A204.1 (cell line): ENCODE results near the gene ACBD6.

Experiments used
- FAIRE-seq: peaks from 2 replicates; lab custom pipeline; 2012; peaks lifted over from hg19 to GRCh38; lab: Jason Lieb, UNC

Gene ACBD6

GRCh38 chr1:180524915-180525714 lies 22.7 kb upstream of the ACBD6 start:
- FAIRE-seq: no peak

DNA sequence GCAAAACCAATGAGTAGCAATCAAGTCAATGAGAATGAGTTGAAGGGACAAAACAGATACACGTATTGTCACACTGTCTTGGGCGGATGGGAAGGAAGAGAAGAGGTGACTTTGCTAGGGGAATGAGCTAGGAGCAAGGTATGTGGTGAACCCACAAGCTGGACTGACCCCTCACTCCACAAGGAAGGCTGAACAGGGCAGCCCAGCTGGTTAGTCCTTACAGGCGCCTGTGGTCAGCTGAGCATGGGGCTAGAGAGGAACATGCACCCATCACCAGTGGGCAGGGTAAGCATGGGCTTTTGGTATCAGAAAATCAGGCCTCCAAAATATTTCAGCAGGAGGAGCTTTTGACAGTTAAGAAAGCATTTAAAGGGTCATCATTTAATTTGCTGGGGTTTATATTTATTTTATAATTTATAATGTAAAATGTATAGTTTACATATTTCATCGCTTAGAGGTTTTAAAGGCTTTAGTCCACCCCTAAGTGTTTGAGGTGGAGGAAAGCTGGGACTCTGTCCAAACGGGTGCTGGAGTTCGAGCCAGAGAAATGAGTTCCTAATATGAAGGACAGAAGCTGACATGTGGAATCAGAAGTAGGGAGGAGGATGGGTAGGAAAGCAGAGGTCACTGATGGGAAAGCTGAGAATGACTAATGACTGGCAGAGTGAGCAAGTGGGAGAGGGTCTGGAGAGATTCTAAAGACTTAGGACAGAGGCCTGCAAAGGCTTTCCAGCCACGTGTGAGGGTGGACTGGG lies 22.0 kb upstream of the ACBD6 start:
- no peak for FAIRE-seq

DNA sequence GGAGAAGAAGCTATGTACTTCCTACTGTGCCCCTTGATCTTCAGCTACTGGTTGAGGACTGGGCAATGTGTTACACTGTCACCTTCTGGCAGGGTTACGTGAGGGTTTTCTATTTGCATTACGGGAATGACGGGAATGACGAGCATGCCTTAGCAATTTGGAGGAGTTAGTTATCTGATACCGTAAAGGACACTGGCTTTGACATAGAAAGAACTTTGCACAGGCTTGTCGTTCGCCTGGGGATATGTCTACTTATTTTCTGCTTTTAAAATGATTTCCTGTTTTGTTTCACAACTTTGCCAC lies 19.8 kb upstream of the ACBD6 start:
- no peak for FAIRE-seq

DNA sequence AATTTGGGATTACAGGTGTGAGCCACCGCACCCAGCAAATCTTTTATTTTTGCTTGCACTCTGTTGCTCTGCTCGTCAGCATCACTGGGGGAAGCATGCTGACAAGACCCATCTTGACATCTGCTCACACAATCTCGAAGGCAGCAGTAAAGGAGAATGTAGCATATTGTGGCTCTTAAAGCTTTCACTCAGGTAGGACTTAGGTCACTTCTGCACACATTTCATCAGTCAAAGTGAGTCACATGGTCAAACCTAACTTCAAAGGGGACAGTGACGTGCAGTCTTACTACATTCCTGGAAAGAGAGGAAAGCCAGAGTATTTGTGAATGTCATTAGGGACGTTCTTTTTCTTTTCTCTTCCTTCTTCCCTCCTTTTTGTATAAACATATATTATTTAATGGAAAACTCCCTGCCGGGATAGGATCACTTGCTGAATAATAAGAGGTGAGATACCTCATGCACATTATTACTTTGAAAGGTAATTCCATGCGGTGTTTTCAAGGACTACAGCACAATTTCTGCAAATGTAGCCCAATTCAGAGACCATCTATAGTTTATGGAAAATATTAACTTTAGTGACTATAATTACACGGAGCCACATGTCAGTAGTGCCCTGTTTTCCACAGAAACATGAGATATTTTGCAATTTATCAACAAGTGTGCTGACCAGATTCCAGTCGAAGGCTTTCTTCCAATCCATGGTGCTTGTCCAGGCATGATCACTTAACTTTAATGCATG lies 19.3 kb upstream of the ACBD6 start:
- FAIRE-seq: no peak

- FAIRE-seq: no peak
Measured at GRCh38 chr1:180519846-180520245, 17.5 kb upstream of the ACBD6 start.

GRCh38 chr1:180515857-180516388 lies 13.5 kb upstream of the ACBD6 start:
- peak; percentile 95 for FAIRE-seq

GRCh38 chr1:180515364-180515763 lies 13.0 kb upstream of the ACBD6 start:
- no peak for FAIRE-seq

GRCh38 chr1:180513531-180513930 lies 11.2 kb upstream of the ACBD6 start:
- no peak for FAIRE-seq

- FAIRE-seq: no peak
Measured at GRCh38 chr1:180510882-180511281, 8.5 kb upstream of the ACBD6 start.

GRCh38 chr1:180508725-180509097 lies 6.3 kb upstream of the ACBD6 start:
- no peak for FAIRE-seq

GRCh38 chr1:180507795-180508724 lies 5.7 kb upstream of the ACBD6 start:
- no peak for FAIRE-seq

GRCh38 chr1:180505732-180506335 lies 3.5 kb upstream of the ACBD6 start:
- no peak for FAIRE-seq

- no peak for FAIRE-seq
Measured at GRCh38 chr1:180504186-180504585, 1.8 kb upstream of the ACBD6 start.

DNA sequence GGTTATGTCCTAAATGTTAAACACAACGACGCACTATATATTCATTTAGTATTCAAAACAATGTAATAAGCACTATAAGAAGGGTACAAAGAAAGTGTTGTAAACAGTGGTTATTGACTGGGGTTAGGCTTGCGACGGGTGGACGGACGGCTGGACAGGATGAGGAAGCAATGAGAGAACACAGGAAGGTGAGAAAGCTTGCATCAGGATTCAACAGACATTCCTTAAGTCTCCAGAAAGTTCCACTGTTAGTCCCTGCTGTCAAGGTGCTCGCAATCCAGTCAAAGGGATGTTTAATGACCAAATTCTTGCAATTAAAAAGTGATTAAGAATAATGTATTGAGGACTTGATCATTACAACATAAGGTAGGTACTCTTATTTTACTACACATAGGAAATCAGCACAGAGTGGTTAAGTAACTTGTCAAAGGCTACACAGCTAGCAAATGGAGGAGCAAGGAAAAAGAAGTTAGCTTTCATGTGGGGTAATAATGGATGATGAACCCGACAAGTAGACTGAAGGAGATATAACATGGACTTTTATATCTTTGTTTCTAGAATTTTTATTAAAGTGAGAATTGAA lies 994 bp upstream of the ACBD6 start:
- no peak for FAIRE-seq

DNA sequence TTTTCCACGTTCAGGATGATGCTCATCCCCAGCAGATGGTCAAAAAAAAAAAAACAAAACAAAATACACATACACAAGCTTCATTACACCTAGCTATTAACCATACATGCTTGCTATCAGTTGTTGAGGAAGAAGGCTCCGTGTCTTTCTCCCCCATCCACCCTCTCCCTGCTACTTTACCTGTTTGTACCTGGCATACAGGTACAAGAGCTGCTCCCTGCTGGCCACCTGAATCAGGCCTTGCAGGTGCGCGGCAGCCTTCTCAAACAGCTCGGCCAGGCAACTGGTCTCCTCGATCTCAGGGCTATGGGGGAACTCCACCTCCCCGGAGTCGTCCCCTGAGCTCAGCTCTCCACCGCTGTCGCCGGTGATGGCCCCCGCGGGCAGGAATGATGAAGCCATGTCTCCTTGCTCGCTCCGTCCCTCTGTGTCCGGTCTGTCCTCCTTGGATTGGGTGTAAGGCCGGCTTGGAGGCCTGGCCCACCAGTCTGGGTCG lies 464 bp downstream of the ACBD6 start:
- no peak for FAIRE-seq

DNA sequence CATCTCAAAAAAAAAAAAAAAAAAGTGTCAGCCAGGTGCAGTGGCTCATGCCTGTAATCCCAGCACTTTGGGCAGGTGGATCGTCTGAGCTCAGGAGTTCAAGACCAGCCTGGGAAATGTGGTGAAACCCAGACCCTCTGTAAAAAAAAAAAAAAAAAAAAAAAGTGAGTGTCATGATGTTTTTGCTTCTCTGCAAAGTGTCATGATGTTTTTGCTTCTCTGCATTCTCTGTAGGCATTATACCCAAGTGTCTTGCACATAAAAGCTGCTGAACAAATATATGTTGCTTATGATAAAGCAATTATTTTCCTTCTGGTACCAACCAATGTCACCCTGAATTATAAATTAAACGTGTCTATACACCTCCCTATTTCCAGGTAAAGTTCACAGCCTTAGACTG lies 1.7 kb downstream of the ACBD6 start:
- FAIRE-seq: no peak

- no peak for FAIRE-seq
Measured at GRCh38 chr1:180498594-180498993, 3.8 kb downstream of the ACBD6 start.

DNA sequence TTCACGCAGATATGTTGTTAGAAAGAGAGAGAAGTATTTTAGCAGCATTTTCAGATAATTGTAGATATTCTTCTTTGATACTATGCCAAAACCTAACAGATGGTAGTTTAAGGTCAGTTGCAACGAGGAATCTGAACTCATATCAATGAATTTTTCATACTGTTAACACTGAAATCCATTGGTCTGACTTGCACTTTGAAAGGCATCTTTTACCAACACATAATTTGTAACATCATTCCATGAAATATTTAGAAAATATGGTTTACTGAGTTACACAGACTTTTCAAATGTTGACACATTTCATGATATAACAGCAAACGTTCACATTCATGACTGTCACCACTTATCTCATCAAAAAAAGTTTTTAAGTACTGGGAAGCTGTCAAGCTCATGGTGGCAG lies 4.6 kb downstream of the ACBD6 start:
- FAIRE-seq: no peak

DNA sequence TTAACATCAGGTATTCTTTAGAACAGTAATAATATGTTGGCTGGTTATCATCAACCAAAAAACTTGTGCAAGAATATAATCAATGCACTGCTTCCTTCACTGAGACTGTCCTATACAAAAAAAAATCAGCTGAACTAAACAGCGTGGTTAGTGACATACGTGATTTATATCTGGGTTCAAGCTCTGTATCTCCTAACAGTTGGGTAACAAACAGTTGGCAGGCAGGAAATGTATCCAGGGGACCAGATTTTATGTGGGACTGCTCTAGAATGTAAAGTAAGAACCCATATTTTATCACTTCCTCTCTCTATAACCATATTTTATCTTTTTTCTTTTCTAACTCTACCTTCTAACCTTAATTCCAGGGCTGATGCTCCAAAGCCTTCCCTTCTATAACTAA lies 8.0 kb downstream of the ACBD6 start:
- no peak for FAIRE-seq

DNA sequence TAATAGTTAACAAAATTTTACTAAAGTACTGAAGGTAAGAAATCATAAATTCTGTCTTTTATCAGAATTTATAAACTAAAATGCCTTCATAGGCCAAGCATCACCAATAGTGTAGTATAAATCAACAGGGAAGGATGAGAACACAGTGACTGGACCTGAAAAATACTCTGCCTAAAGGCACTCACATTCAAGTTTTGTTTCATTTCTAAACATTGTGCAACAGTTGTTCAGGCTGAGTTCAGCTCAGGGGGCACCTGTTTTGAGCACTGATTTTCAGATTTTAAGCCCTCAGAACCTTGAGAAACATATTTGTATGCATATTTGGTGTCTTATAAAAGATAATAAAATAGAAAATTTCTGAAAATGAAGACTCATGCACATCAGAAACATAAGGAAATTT lies 12.4 kb downstream of the ACBD6 start:
- no peak for FAIRE-seq

DNA sequence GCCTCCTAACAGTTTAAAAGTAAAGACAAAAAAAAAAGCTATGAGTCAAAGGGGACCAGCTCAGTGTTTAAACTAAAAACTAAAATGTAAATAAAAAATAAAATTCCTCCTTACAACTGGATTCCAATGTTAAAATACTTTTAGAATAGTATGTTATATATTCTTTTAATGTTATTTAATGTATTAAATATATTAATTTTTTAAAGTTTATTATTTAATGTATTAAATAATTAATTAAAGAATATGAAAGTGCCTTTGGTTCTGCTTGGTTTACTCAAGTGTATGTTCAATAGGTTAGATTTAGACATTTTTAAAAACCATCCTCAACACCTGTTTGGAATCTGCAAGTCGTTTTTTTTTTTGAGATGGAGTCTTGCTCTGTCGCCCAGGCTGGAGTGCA lies 13.1 kb downstream of the ACBD6 start:
- FAIRE-seq: peak; percentile 40
